ENCODE results near the gene BEND3. TPM values are rescaled to one million over a fixed set of nuclear protein-coding genes. Genes with fewer than 3 reads are reported as not detected.

BEND3 gene
- total RNA-seq, 1 experiment from 2014 or later = 70.2 TPM

- Mint-ChIP-seq H3K9me3 (no peaks in the 10 kb centered on the region), H3K4me1 (peaks cover 17 to 21% of the 10 kb centered on the region in 2 experiments), H3K4me3 (no peak overlapping the region), H3K27ac (peak overlapping the region in 1 of 3 experiments; percentile 82; a peak in 1 of 7 replicates), H3K36me3 (ENCODE audit: insufficient read depth in 1 of 3, low read depth in 3 of 3) (no peaks in the 10 kb centered on the region), H3K27me3 (ENCODE audit: low read depth) (peaks cover 2% of the 10 kb centered on the region; the same call in 1 of the 2 replicates)
- Histone ChIP-seq H3K9ac (ENCODE audit: extremely low read depth, insufficient read length, low read length) (no peak overlapping the region), H2BK15ac (ENCODE audit: low read depth, low read length) (no peak overlapping the region), H3K9me3 (ENCODE audit: control insufficient read depth, low read depth, low read length) (no peaks in the 10 kb centered on the region), H4K5ac (ENCODE audit: insufficient read length, low read depth, low read length) (no peak overlapping the region), H2AK5ac (ENCODE audit: insufficient read length, low read length) (no peak overlapping the region), H3K23me2 (ENCODE audit: insufficient read length, low read depth, low read length, poor library complexity, severe bottlenecking) (no peaks in the 10 kb centered on the region), H3K18ac (ENCODE audit: insufficient read length, low read depth, low read length) (no peak overlapping the region), H3K4ac (ENCODE audit: low read depth, low read length) (no peak overlapping the region), H4K91ac (ENCODE audit: insufficient read length, low read depth, low read length) (no peak overlapping the region), H2BK12ac (ENCODE audit: insufficient read length, low read depth, low read length) (no peak overlapping the region), H3K79me2 (ENCODE audit: insufficient read depth, low read length) (no peaks in the 10 kb centered on the region), H2AFZ (ENCODE audit: low read length) (no peak overlapping the region), H3T11ph (ENCODE audit: low read length) (no peak overlapping the region), H4K8ac (replicated peaks; ENCODE audit: insufficient read length, low read depth, low read length) (no peak overlapping the region), H3K14ac (ENCODE audit: insufficient read depth, low read length) (no peak overlapping the region), H3K56ac (ENCODE audit: insufficient read length, low read depth, low read length) (no peak overlapping the region), H3K27ac (ENCODE audit: insufficient read length, low read depth, low read length) (no peak overlapping the region), H3K4me1 (ENCODE audit: insufficient read depth, low read length) (peaks cover 3% of the 10 kb centered on the region; the same call in 1 of the 2 replicates), H2BK20ac (ENCODE audit: low read depth, low read length, poor library complexity, severe bottlenecking) (no peak overlapping the region), H4K20me1 (ENCODE audit: control insufficient read depth, insufficient read depth, insufficient read length) (no peaks in the 10 kb centered on the region), H2BK120ac (ENCODE audit: low read depth, low read length, poor library complexity, severe bottlenecking) (no peak overlapping the region), H3K79me1 (ENCODE audit: insufficient read depth, low read depth, low read length, poor library complexity, severe bottlenecking) (no peaks in the 10 kb centered on the region), H2BK5ac (ENCODE audit: insufficient read length, low read length) (no peak overlapping the region), H3K27me3 (ENCODE audit: insufficient read depth, low read length) (no peaks in the 10 kb centered on the region), H3K23ac (ENCODE audit: insufficient read length, low read depth, low read length) (no peak overlapping the region), H3K4me2 (ENCODE audit: insufficient read depth, insufficient read length, low read length) (no peak overlapping the region)
- no peak for TF ChIP-seq CTCF (conservative IDR thresholded peaks at IDR 0.05)
- no CpG with 5 or more reads among the region's 2 CpGs for WGBS (ENCODE audit: extremely low coverage, insufficient read length, low lambda C conversion rate)
- DNase-seq = no peak
These were observed 58.5 kb downstream of the BEND3 start for GRCh38 chr6:107056796-107057195.

Data from H9 (cell line).